K562 (cell line): ENCODE results near the gene FANCD2. TPM values are rescaled to one million over a fixed set of nuclear protein-coding genes. Genes with fewer than 3 reads are reported as not detected.

Experiments
- COPS2 ChIP-seq: fragments of 450-650 bp; conservative IDR thresholded peaks from 2 replicates; pipeline ENCODE4 v1.6.1; 2016; ENCODE audit warnings: mild to moderate bottlenecking, moderate library complexity
- CREBBP ChIP-seq: IDR thresholded peaks from one replicate; pipeline ENCODE4 v1.6.1; 2012; ENCODE audit warnings: low read depth, mild to moderate bottlenecking, control low read depth, inconsistent platforms, low read length
- ESRRA ChIP-seq: fragments of 450-650 bp; IDR thresholded peaks from 2 replicates; pipeline ENCODE4 v1.6.1; 2014; ENCODE audit warnings: low read depth, mild to moderate bottlenecking, moderate library complexity, borderline replicate concordance
- ETS2 ChIP-seq: IDR thresholded peaks from 2 replicates; pipeline ENCODE4 v1.6.1; 2016; ENCODE audit warnings: borderline replicate concordance, missing genetic modification characterization, mild to moderate bottlenecking, moderate library complexity, missing compliant biosample characterization; ENCODE audit not compliant: poor library complexity, severe bottlenecking
- FOSL1 ChIP-seq: fragments of 200-800 bp; sonication (Bioruptor generic); conservative IDR thresholded peaks from 2 replicates; pipeline ENCODE4 v1.6.1; 2016; ENCODE audit warnings: missing genetic modification characterization, missing compliant biosample characterization
- FOXM1 ChIP-seq, 2 experiments: fragments of 450-650 bp in 1 of 2; sonication (generic) in 1 of 2; formaldehyde crosslinking in 1 of 2; IDR thresholded peaks; 2 replicates each; pipeline versions ENCODE4 v1.6.1 to v1.9.0; 2017 to 2022; ENCODE audit warnings: low read depth in 2 of 2, mild to moderate bottlenecking in 2 of 2, missing genetic modification reagents in 1 of 2, moderate library complexity in 1 of 2
- MBD2 ChIP-seq: sonication (generic); IDR thresholded peaks from 2 replicates; pipeline ENCODE4 v1.6.1; 2016; ENCODE audit warnings: low read depth, borderline replicate concordance
- MTA3 ChIP-seq: fragments of 450-650 bp; formaldehyde crosslinking; IDR thresholded peaks from 2 replicates; pipeline ENCODE4 v1.6.1; 2017; ENCODE audit warnings: mild to moderate bottlenecking, borderline replicate concordance
- NCOA6 ChIP-seq: fragments of 450-650 bp; IDR thresholded peaks from 2 replicates; pipeline ENCODE4 v1.6.1; 2017; ENCODE audit warnings: mild to moderate bottlenecking
- PCBP2 ChIP-seq: fragments of 200-400 bp; formaldehyde crosslinking; IDR thresholded peaks from 2 replicates; pipeline ENCODE4 v1.6.1; 2018; ENCODE audit warnings: low read length, low read depth, mild to moderate bottlenecking, moderate library complexity; ENCODE audit not compliant: poor library complexity, severe bottlenecking
- PHTF2 ChIP-seq: fragments of 250-450 bp; sonication (Bioruptor Pico); IDR thresholded peaks from 2 replicates; pipeline ENCODE4 v1.5.0; 2021; ENCODE audit warnings: mild to moderate bottlenecking
- PML ChIP-seq: IDR thresholded peaks from 2 replicates; pipeline ENCODE4 v1.6.1; 2012; ENCODE audit warnings: low read length, inconsistent platforms
- POLR2AphosphoS2 ChIP-seq: IDR thresholded peaks from 2 replicates; pipeline ENCODE4 v1.6.1; 2012; ENCODE audit warnings: low read length, improper control_type of control experiment
- POLR2B ChIP-seq: fragments of 450-650 bp; IDR thresholded peaks from 2 replicates; pipeline ENCODE4 v1.6.1; 2018; ENCODE audit warnings: low read depth; ENCODE audit not compliant: partially characterized antibody
- PPARD ChIP-seq: fragments of 250-450 bp; sonication (Bioruptor Pico); IDR thresholded peaks from 2 replicates; pipeline ENCODE4 v1.8.0; 2022; ENCODE audit warnings: inconsistent platforms, mild to moderate bottlenecking, moderate library complexity
- RAD51 ChIP-seq: fragments of 450-650 bp; IDR thresholded peaks from 2 replicates; pipeline ENCODE4 v1.7.1; 2016; ENCODE audit warnings: low read depth, mild to moderate bottlenecking, borderline replicate concordance
- RFX1 ChIP-seq: fragments of 450-650 bp; IDR thresholded peaks from 2 replicates; pipeline ENCODE4 v1.6.1; 2016; ENCODE audit warnings: mild to moderate bottlenecking, moderate library complexity
- SRSF7 ChIP-seq: fragments of 200-400 bp; formaldehyde crosslinking; optimal IDR thresholded peaks from 2 replicates; pipeline ENCODE3; 2017; ENCODE audit warnings: mild to moderate bottlenecking, low read depth, low read length
- TCFL5 ChIP-seq: fragments of 250-450 bp; sonication (Bioruptor Pico); conservative IDR thresholded peaks from 2 replicates; pipeline ENCODE4 v1.6.1; 2021; ENCODE audit warnings: mild to moderate bottlenecking, moderate library complexity, matching md5 sums
- XRCC3 ChIP-seq: fragments of 450-650 bp; IDR thresholded peaks from 2 replicates; pipeline ENCODE4 v1.6.1; 2017; ENCODE audit warnings: mild to moderate bottlenecking, moderate library complexity
- YBX1 ChIP-seq: fragments of 450-650 bp; IDR thresholded peaks from 2 replicates; pipeline ENCODE4 v1.7.1; 2016; ENCODE audit warnings: mild to moderate bottlenecking
- ZC3H4 ChIP-seq: sonication (generic); formaldehyde crosslinking; IDR thresholded peaks from 2 replicates; pipeline ENCODE4 v1.9.0; 2021; ENCODE audit warnings: missing genetic modification reagents, borderline replicate concordance
- ZNF175 ChIP-seq: fragments of 200-800 bp; sonication (Bioruptor generic); IDR thresholded peaks from 2 replicates; pipeline ENCODE4 v1.6.1; 2016; ENCODE audit warnings: low read depth, mild to moderate bottlenecking, missing genetic modification characterization, missing compliant biosample characterization
- ZNF41 ChIP-seq: fragments of 250-450 bp; sonication (Bioruptor Pico); conservative IDR thresholded peaks from 2 replicates; pipeline ENCODE4 v1.4.0; 2020; ENCODE audit warnings: mild to moderate bottlenecking
- ZNF696 ChIP-seq: fragments of 250-450 bp; sonication (Bioruptor Pico); conservative IDR thresholded peaks from 2 replicates; pipeline ENCODE4 v1.4.0; 2020; ENCODE audit warnings: mild to moderate bottlenecking, moderate library complexity
- ZNF699 ChIP-seq: fragments of 250-450 bp; sonication (Bioruptor Pico); IDR thresholded peaks from 2 replicates; pipeline ENCODE4 v1.8.0; 2021; ENCODE audit warnings: mild to moderate bottlenecking, moderate library complexity; ENCODE audit not compliant: insufficient replicate concordance
- ZNF785 ChIP-seq: fragments of 250-450 bp; sonication (Bioruptor Pico); IDR thresholded peaks from 2 replicates; pipeline ENCODE4 v1.4.0; 2020; ENCODE audit warnings: mild to moderate bottlenecking
- polyA plus RNA-seq, 8 experiments: library from polyadenylated mRNA; depleted of rRNA in 4 of 8; stranded (reverse) in 5 of 8; unstranded in 3 of 8; fragments of >200 nt; fragmentation: Nextera tagmentation in 2 of 8; fragmentation: Illumina TruSeq in 1 of 8; extraction: Ambion mirVana in 2 of 8; extraction: Trizol in 1 of 8; gene quantifications; 2 replicates each; pipeline versions ENCODE4 v1.2.1 to v1.2.3, GENCODE V29; 2011 to 2014; ENCODE audit warnings: inconsistent platforms in 1 of 8, missing spikeins in 1 of 8
- total RNA-seq, 7 experiments: library from RNA; depleted of rRNA in 6 of 7; stranded (reverse); fragments of >200 nt in 6 of 7; fragmentation: Illumina TruSeq in 2 of 7; extraction: Trizol in 2 of 7; gene quantifications; 2 replicates each; pipeline versions ENCODE4 v1.2.1 to v1.2.3, GENCODE V29; 2011 to 2021; ENCODE audit warnings: low replicate concordance in 1 of 7
- TF ChIP-seq, protein P1 (sequence below): sonication (generic); formaldehyde crosslinking; IDR thresholded peaks from 2 replicates; pipeline ENCODE4 v1.9.0; 2022; ENCODE audit warnings: mild to moderate bottlenecking, missing genetic modification reagents
- TF ChIP-seq, protein P2 (sequence below): fragments of 250-450 bp; sonication (Bioruptor Pico); IDR thresholded peaks from 2 replicates; pipeline ENCODE4 v1.9.0; 2021; ENCODE audit warnings: mild to moderate bottlenecking

FANCD2 gene
- total and polyA plus RNA-seq, 9 of the 15 experiments (the other 6 are each of a cell fraction or from before 2014, with no cell fraction given): 59.4 to 137 (median 96.1) TPM

DNA sequence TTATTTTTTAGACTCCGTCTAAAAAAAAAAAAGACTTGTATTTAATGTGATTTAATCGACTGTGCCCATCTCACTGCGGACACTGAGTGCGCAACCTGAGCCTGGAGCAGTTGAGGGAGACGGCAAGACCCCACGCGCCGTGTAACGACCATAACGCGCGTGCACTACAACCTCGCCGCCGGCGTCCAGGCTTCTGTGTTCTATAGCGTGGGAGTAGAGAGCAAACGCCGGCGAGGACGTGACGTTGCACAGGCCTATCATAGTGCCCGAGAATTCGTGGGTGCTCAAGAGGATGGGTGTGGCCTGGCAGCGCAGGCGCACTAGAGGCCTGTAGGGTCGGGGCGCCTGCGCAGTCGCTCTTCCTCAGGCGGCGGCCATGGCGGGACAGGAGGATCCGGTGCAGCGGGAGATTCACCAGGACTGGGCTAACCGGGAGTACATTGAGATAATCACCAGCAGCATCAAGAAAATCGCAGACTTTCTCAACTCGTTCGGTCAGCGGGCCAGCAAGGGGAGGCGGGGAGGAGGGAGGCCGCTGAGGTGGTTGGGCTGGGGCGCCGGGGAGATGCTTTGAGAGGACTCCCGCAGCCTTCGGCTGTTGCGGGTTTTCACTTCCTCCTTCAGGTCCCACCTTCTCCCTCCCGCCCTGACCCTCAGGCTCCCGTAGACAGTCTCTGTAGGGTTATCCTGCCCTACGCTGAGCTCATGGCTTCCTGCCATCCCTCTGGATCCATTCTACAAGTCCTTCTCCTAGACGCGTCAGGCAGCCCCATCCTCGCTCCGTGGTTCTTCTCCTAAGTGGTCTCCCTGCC, 89.3 kb downstream of the FANCD2 start, which contains the start of gene BRK1 (continued):
- no peak for TF ChIP-seq PCBP2
- TF ChIP-seq YBX1: no peak
- TF ChIP-seq ZNF699 (CRISPR knock-in tag): no peak
- TF ChIP-seq POLR2B: peak; percentile 97
- TF ChIP-seq RAD51: no peak
- TF ChIP-seq CREBBP: no peak
- TF ChIP-seq PHTF2 (CRISPR knock-in tag): no peak
- no peak for TF ChIP-seq RFX1
- TF ChIP-seq ESRRA: peak; percentile 50
- no peak for TF ChIP-seq ETS2 (tag)
- TF ChIP-seq, protein P1, sequence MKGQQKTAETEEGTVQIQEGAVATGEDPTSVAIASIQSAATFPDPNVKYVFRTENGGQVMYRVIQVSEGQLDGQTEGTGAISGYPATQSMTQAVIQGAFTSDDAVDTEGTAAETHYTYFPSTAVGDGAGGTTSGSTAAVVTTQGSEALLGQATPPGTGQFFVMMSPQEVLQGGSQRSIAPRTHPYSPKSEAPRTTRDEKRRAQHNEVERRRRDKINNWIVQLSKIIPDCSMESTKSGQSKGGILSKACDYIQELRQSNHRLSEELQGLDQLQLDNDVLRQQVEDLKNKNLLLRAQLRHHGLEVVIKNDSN (CRISPR knock-in tag): no peak
- TF ChIP-seq ZC3H4 (CRISPR knock-in tag): 0 out of 2 replicates have a peak, but pooled peaks have one; percentile 41
- peak; percentile 91 for TF ChIP-seq MTA3
- peak; percentile 44; the same call in 1 of the 2 replicates for TF ChIP-seq FOSL1 (tag)
- TF ChIP-seq XRCC3: no peak
- no peak; the same call in 1 of the 2 replicates for TF ChIP-seq FOXM1 (IDR thresholded peaks at IDR 0.05; ENCODE audit: low read depth)
- 0 out of 2 replicates have a peak, but pooled peaks have one; percentile 74 for TF ChIP-seq FOXM1 (CRISPR knock-in tag; IDR thresholded peaks at IDR 0.05; ENCODE audit: low read depth)
- no peak for TF ChIP-seq NCOA6
- peak; percentile 94 for TF ChIP-seq PML
- no peak for TF ChIP-seq ZNF785
- TF ChIP-seq ZNF696: no peak
- TF ChIP-seq ZNF41 (CRISPR knock-in tag): no peak
- peak; percentile 49; the same call in 1 of the 2 replicates for TF ChIP-seq ZNF175 (CRISPR knock-in tag)
- TF ChIP-seq POLR2AphosphoS2: peak; percentile 93; the same call in 1 of the 2 replicates
- TF ChIP-seq TCFL5: no peak
- TF ChIP-seq SRSF7: no peak
- TF ChIP-seq, protein P2, sequence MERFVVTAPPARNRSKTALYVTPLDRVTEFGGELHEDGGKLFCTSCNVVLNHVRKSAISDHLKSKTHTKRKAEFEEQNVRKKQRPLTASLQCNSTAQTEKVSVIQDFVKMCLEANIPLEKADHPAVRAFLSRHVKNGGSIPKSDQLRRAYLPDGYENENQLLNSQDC (CRISPR knock-in tag): peak; percentile 79
- no peak for TF ChIP-seq COPS2
- TF ChIP-seq PPARD (CRISPR knock-in tag): no peak
- peak; percentile 77; the same call in 1 of the 2 replicates for TF ChIP-seq MBD2
